Fibroblast of skin of right biceps (primary cell): ENCODE data around the gene RBM42.
"Not testable (repeated sequence)": the region's sequence is repeated elsewhere in the genome, so short reads cannot be mapped to it uniquely, and the experiment has no call there.

Experiments used
- DNase-seq: peaks from one replicate; pipeline ENCODE4 v3.0.0-alpha.2; 2013

The RBM42 gene

DNA sequence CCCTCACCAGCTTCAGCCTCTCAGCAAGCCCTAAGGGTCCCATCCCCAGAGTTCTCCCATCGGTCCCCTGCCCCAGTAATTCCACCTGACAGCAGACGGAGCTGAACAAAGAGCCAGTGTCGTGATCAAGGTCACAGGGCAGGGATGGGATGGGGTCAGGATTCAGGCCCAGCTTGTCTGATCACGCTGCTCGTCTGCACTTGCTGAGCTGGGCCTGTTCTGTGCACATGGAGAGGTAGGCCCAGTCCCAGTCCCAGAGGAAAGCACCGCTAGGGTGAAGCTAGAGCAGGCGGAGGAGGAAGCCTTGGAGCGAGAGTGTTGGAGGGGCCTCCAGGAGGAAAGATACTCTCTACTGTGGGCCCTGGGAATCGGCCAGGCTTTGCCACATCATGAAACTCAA lies 7.1 kb upstream of the RBM42 start:
- DNase-seq, result no peak

- no peak for DNase-seq
Observed at GRCh38 chr19:35622750-35623149, 6.1 kb upstream of the RBM42 start.

- DNase-seq, result no peak
Observed at GRCh38 chr19:35623327-35624010, 5.4 kb upstream of the RBM42 start.

GRCh38 chr19:35628264-35628564 lies 622 bp upstream of the RBM42 start:
- DNase-seq, result no peak

DNA sequence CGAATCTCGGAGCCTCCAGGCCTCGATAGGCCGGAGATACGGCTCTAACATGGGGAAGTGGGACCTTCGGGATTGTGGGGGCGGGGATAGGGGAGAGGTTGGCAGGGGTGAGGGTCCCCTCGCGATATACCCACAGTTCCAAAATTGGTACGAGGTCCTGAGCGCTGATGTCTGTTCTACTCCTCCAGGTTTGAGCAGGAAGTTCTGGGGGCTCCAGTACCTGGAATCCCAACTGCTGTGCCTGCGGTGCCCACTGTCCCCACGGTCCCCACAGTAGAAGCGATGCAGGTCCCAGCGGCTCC lies 447 bp downstream of the RBM42 start:
- no peak for DNase-seq

- DNase-seq, result no peak
Observed at GRCh38 chr19:35633727-35634440, 5.0 kb downstream of the RBM42 start.

GRCh38 chr19:35636651-35637050 lies 7.8 kb downstream of the RBM42 start:
- DNase-seq, result no peak

DNA sequence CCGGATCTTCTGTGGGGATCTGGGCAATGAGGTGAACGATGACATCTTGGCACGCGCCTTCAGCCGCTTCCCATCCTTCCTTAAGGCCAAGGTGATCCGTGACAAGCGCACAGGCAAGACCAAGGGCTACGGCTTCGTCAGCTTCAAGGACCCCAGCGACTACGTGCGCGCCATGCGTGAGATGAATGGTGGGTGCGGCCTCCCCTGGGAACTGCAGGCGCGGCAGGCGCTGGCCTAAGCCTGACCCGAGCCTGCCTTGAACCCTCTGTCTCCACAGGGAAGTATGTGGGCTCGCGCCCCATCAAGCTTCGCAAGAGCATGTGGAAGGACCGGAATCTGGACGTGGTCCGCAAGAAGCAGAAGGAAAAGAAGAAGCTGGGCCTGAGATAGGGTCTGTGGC lies 8.3 kb downstream of the RBM42 start:
- DNase-seq, result no peak

- DNase-seq, result no peak
Observed at GRCh38 chr19:35639321-35639639, 10.4 kb downstream of the RBM42 start.

GRCh38 chr19:35639863-35640262 lies 11.0 kb downstream of the RBM42 start:
- no peak for DNase-seq

DNA sequence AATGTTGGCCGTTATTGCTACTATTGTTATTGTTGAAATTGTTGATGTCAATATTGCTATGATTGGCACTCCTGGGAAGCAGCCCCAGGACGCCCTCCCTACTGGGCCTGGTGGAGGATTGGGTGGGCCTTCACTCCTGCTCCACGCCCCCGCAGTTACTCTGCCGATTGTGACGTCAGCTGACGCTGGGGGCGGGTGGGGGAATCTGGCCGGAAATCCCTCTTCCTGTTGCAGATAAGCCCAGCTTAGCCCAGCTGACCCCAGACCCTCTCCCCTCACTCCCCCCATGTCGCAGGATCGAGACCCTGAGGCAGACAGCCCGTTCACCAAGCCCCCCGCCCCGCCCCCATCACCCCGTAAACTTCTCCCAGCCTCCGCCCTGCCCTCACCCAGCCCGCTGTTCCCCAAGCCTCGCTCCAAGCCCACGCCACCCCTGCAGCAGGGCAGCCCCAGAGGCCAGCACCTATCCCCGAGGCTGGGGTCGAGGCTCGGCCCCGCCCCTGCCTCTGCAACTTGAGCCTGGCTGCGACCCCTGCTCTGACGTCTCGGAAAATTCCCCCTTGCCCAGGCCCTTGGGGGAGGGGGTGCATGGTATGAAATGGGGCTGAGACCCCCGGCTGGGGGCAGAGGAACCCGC lies 12.8 kb downstream of the RBM42 start, which contains the start of gene ETV2:
Gene ETV2, plus strand, starts transcription at position 231 of the 637 bp plus-strand sequence. CDS start 716 bp downstream, outside the sequence.
- DNase-seq, result peak; percentile 59

DNA sequence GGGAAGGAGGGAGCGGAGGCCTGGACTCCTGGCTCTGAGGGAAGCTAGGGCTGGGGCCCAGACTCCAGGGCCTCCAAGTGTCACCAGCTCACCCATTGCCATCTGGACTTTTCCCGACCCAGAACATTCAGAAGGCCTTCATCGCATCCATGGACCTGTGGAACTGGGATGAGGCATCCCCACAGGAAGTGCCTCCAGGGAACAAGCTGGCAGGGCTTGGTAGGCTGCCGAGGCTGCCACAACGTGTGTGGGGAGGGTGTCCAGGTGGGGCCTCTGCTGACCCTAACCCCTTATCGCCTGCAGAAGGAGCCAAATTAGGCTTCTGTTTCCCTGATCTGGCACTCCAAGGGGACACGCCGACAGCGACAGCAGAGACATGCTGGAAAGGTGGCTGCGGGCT lies 13.5 kb downstream of the RBM42 start:
- no peak for DNase-seq

DNA sequence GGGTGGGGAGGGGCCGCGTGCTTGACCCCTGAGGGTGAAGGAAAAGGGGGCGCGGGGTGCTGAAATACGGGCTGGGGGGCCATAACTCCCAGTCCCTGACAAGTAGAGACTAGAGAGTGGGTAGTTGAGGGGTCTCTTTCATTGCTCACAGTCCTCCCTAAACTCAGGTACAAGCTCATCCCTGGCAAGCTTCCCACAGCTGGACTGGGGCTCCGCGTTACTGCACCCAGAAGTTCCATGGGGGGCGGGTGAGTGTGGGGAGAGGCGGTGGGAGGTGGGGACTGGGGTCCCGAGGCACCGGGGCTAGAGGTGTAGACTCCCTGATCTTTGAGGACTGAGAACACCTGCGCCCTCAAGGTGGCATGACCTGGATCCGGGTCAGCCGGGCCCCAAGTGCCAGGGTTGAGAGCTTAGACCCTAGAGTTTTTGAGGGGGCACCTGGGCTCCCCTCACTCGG lies 14.0 kb downstream of the RBM42 start:
- no peak for DNase-seq

- peak; percentile 81 for DNase-seq
Observed at GRCh38 chr19:35643255-35644205, 14.7 kb downstream of the RBM42 start.

DNA sequence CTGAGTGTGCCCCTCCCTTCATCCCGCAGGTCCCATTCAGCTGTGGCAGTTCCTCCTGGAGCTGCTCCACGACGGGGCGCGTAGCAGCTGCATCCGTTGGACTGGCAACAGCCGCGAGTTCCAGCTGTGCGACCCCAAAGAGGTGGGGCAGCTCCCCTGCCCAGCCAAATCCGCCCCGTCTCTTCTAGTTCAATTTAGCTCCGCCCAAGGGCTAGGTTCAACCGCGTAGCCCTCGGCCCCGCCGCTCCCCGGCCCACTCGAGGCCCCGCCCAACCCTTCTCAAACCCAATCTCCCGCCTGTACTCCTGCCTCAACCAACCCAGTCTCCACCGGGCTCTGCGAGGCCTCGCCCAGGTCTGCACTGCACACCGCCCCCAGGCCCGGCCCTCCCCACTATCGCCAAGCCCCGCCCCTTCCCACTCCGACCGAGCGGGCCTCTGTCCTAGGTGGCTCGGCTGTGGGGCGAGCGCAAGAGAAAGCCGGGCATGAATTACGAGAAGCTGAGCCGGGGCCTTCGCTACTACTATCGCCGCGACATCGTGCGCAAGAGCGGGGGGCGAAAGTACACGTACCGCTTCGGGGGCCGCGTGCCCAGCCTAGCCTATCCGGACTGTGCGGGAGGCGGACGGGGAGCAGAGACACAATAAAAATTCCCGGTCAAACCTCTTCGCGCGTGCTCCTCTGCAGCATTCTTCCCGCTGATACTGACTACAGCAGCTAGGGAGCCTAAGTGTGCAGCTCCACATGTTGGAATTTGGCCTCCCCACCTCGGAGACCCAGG lies 15.6 kb downstream of the RBM42 start:
- DNase-seq, result peak; percentile 94

- DNase-seq, result peak; percentile 62
Observed at GRCh38 chr19:35644987-35645679, 16.3 kb downstream of the RBM42 start.

DNA sequence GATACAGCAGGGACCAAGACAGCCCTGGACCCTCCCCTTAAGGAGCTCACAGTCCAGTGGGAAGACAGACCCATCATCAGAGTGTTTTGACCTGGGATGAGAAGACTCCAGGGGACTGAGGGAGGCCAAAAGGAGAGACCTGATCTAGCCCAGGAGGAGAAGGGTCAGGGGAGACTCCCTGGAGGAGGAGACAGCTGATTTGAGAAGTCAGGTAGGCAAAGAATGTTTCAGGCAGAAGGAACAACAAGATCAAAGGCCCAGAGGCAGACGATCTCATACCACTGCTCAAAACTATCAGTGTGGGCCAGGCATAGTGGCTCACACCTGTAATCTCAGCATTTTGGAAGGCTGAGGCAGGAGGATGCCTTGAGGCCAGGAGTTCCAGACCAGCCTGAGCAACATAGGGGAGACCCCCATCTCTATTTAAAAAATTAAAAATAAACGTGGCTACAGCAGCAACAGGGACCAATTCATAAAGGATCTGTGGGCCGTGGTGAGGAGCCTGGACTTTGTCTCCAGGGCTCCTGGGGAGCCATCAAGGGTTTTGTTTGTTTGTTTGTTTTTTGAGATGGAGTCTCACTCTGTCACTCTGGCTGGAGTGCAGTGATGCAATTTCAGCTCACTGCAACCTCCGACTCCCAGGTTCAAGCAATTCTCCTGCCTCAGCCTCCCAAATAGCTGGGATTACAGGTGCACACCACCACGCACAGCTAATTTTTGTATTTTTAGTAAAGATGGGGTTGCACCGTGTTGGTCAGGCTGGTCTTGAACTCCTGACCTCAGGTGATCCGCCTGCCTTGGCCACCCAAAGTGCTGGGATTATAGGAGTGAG lies 17.1 kb downstream of the RBM42 start:
- no peak for DNase-seq

GRCh38 chr19:35648017-35648961 lies 19.5 kb downstream of the RBM42 start, which contains the start of gene COX6B1:
COX6B1 (plus strand) TSS chr19:35648323; CDS start chr19:35651244, 2,921 bp downstream.
- peak; percentile 97 for DNase-seq

- no peak for DNase-seq
Observed at GRCh38 chr19:35650581-35650980, 21.7 kb downstream of the RBM42 start.

DNA sequence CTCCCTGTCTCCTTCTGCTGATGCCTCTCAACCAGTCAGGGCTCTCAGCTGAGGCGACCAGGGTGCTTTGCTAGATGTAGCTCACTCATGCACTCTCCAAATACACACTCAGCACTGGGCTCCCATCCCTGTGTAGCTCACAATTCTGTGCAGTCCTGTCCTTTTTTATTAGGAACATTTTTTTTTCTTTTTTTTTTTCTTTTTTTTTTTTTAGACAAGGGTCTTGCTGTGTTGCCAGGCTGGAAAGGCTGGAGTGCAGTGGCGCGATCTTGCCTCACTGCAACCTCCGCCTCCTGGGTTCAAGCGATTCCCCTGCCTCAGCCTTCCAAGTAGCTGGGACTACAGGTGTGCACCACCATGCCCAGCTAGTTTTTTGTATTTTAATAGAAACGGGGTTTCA lies 26.0 kb downstream of the RBM42 start:
- DNase-seq, result not testable (repeated sequence)
